RWPE2 (cell line): ENCODE data around the gene MORN1.
A peak's percentile ranks its signal among the peaks of the same experiment; 100 is the strongest.

Source experiments
- ATAC-seq: fragments of 200-7000 bp; cut with Tn5 transposase; 3 replicates; pipeline ENCODE4 v1.9.1; 2021; ENCODE audit warnings: low read depth
- DNase-seq: peaks from one replicate; pipeline ENCODE4 v3.0.0-alpha.2; 2020; ENCODE audit warnings: low spot score
- H3K27ac ChIP-seq: fragments of 450-650 bp; 2 replicates; pipeline ENCODE4 v1.5.1; 2017; ENCODE audit warnings: mild to moderate bottlenecking; ENCODE audit not compliant: poor library complexity, severe bottlenecking
- H3K27me3 ChIP-seq: fragments of 250-450 bp; sonication (Bioruptor Pico); 2 replicates; pipeline ENCODE4 v1.5.1; 2021; ENCODE audit warnings: mild to moderate bottlenecking, moderate library complexity; ENCODE audit not compliant: insufficient read depth, poor library complexity, severe bottlenecking
- H3K36me3 ChIP-seq: fragments of 250-450 bp; sonication (Bioruptor Pico); 2 replicates; pipeline ENCODE4 v1.5.1; 2020; ENCODE audit warnings: low read depth, mild to moderate bottlenecking, moderate library complexity
- H3K4me1 ChIP-seq: fragments of 250-450 bp; sonication (Bioruptor Pico); 2 replicates; pipeline ENCODE4 v1.5.1; 2021; ENCODE audit warnings: mild to moderate bottlenecking, moderate library complexity; ENCODE audit not compliant: insufficient read depth, poor library complexity, severe bottlenecking
- H3K4me3 ChIP-seq: fragments of 250-450 bp; sonication (Bioruptor Pico); 2 replicates; pipeline ENCODE4 v1.5.1; 2021; ENCODE audit warnings: mild to moderate bottlenecking, moderate library complexity; ENCODE audit not compliant: severe bottlenecking
- H3K9me3 ChIP-seq: fragments of 250-450 bp; sonication (Bioruptor Pico); 2 replicates; pipeline ENCODE4 v1.5.1; 2021; ENCODE audit warnings: mild to moderate bottlenecking, moderate library complexity; ENCODE audit not compliant: severe bottlenecking
- CTCF ChIP-seq: fragments of 450-650 bp; IDR thresholded peaks from one replicate; pipeline ENCODE4 v1.5.1; 2017; ENCODE audit warnings: mild to moderate bottlenecking, moderate library complexity; ENCODE audit not compliant: poor library complexity, severe bottlenecking

The MORN1 gene

GRCh38 chr1:2413495-2414296, 22.3 kb upstream of the MORN1 start:
- no peak for DNase-seq
- Histone ChIP-seq H3K9me3 (no peaks in the 10 kb centered on the region), H3K4me3 (peak overlapping the region; percentile 87), H3K27me3 (no peaks in the 10 kb centered on the region), H3K4me1 (peaks cover 21% of the 10 kb centered on the region), H3K27ac (peak overlapping the region; percentile 67), H3K36me3 (no peaks in the 10 kb centered on the region)
- TF ChIP-seq CTCF: no peak
- 0 out of 3 replicates have a peak, but pooled peaks have one; percentile 1 for ATAC-seq

- H3K4me3 ChIP-seq: peak overlapping the region; percentile 87
- TF ChIP-seq CTCF: no peak
- peaks cover 21% of the 10 kb centered on the region for H3K4me1 ChIP-seq
- peak overlapping the region; percentile 67 for H3K27ac ChIP-seq
- no peaks in the 10 kb centered on the region; the same call in 1 of the 2 replicates for H3K36me3 ChIP-seq
- H3K27me3 ChIP-seq: no peaks in the 10 kb centered on the region
- H3K9me3 ChIP-seq: no peaks in the 10 kb centered on the region
- ATAC-seq (peak; percentile 43), DNase-seq (no peak)
These were observed 21.6 kb upstream of the MORN1 start for GRCh38 chr1:2412773-2413494.

- no peak for TF ChIP-seq CTCF
- Histone ChIP-seq H3K27me3 (no peaks in the 10 kb centered on the region), H3K9me3 (no peaks in the 10 kb centered on the region), H3K4me3 (peak within 1 kb of the TSS; percentile 87), H3K27ac (peak within 1 kb of the TSS; percentile 67), H3K4me1 (peaks cover 21% of the 10 kb centered on the region), H3K36me3 (no peaks in the 10 kb centered on the region; the same call in 1 of the 2 replicates)
- ATAC-seq (peak; percentile 74), DNase-seq (peak; percentile 98)
These were observed 21.0 kb upstream of the MORN1 start, which contains the start of gene PEX10 for GRCh38 chr1:2412395-2412772. TSS of gene PEX10 (minus strand) at chr1:2412564. CDS start at chr1:2412502, 62 bp downstream.

GRCh38 chr1:2411801-2412394, 20.5 kb upstream of the MORN1 start:
- peak; percentile 14 for ATAC-seq
- no peak for TF ChIP-seq CTCF
- peak overlapping the region; percentile 87 for H3K4me3 ChIP-seq
- peaks cover 21% of the 10 kb centered on the region for H3K4me1 ChIP-seq
- no peaks in the 10 kb centered on the region for H3K27me3 ChIP-seq
- peak overlapping the region; percentile 67 for H3K27ac ChIP-seq
- no peak for DNase-seq
- H3K9me3 ChIP-seq: no peaks in the 10 kb centered on the region
- H3K36me3 ChIP-seq: no peaks in the 10 kb centered on the region; the same call in 1 of the 2 replicates
